DND-41 (cell line): Measurements from ENCODE around the gene IQSEC1.

Source experiments
- CTCF ChIP-seq: IDR thresholded peaks from 2 replicates; pipeline ENCODE4 v1.5.1; 2012; ENCODE audit warnings: borderline replicate concordance, low read length, moderate library complexity, mild to moderate bottlenecking; ENCODE audit not compliant: poor library complexity, severe bottlenecking; ENCODE audit errors: extremely low read depth
- EZH2 ChIP-seq: IDR thresholded peaks from 3 replicates; pipeline ENCODE4 v1.6.1; 2012; ENCODE audit warnings: borderline replicate concordance, low read depth, mild to moderate bottlenecking, moderate library complexity, low read length, inconsistent platforms; ENCODE audit not compliant: severe bottlenecking

GRCh38 chr3:13111173-13111872, 38.1 kb upstream of the IQSEC1 start:
- TF ChIP-seq CTCF, result no peak
- no peak for TF ChIP-seq EZH2
